ENCODE measurements around the gene AQP5. TPM values are rescaled to one million over a fixed set of nuclear protein-coding genes. Genes with fewer than 3 reads are reported as not detected.

The AQP5 gene
- total RNA-seq, 4 donors from 2014 or later = not detected

DNA sequence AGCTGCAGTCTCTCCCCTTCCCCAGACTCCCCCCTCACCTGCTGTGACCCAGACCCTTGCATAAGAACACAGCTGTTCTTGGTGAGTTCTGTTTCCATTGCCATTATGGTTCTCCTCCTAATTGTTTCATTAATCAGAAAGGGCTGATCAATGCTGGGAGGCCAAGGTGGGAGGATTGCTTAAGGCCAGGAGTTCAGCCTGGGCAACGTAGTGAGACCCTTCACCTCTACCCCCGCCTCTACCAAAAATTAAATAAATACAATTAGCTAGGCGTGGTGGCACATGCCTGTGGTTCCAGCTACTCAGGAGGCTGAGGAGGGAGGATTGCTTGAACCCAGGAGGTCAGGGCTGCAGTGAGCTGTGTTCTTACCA, 40.8 kb upstream of the AQP5 start:
- no peak for DNase-seq (ENCODE audit: low spot score)
- no peak for ATAC-seq (ENCODE audit: low FRiP score)
- TF ChIP-seq, protein P1, sequence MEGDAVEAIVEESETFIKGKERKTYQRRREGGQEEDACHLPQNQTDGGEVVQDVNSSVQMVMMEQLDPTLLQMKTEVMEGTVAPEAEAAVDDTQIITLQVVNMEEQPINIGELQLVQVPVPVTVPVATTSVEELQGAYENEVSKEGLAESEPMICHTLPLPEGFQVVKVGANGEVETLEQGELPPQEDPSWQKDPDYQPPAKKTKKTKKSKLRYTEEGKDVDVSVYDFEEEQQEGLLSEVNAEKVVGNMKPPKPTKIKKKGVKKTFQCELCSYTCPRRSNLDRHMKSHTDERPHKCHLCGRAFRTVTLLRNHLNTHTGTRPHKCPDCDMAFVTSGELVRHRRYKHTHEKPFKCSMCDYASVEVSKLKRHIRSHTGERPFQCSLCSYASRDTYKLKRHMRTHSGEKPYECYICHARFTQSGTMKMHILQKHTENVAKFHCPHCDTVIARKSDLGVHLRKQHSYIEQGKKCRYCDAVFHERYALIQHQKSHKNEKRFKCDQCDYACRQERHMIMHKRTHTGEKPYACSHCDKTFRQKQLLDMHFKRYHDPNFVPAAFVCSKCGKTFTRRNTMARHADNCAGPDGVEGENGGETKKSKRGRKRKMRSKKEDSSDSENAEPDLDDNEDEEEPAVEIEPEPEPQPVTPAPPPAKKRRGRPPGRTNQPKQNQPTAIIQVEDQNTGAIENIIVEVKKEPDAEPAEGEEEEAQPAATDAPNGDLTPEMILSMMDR (IDR thresholded peaks at IDR 0.05) = no peak

GRCh38 chr12:49921299-49921698, 40.4 kb upstream of the AQP5 start:
- no peak for ATAC-seq (ENCODE audit: low FRiP score)
- no peak for DNase-seq (ENCODE audit: low spot score)
- TF ChIP-seq, protein P1 (IDR thresholded peaks at IDR 0.05) = no peak

- TF ChIP-seq, protein P1 (IDR thresholded peaks at IDR 0.05) = no peak
- DNase-seq (ENCODE audit: low spot score) (no peak), ATAC-seq (ENCODE audit: low FRiP score) (no peak)
Observed at GRCh38 chr12:49921936-49922335, 39.7 kb upstream of the AQP5 start.

DNA sequence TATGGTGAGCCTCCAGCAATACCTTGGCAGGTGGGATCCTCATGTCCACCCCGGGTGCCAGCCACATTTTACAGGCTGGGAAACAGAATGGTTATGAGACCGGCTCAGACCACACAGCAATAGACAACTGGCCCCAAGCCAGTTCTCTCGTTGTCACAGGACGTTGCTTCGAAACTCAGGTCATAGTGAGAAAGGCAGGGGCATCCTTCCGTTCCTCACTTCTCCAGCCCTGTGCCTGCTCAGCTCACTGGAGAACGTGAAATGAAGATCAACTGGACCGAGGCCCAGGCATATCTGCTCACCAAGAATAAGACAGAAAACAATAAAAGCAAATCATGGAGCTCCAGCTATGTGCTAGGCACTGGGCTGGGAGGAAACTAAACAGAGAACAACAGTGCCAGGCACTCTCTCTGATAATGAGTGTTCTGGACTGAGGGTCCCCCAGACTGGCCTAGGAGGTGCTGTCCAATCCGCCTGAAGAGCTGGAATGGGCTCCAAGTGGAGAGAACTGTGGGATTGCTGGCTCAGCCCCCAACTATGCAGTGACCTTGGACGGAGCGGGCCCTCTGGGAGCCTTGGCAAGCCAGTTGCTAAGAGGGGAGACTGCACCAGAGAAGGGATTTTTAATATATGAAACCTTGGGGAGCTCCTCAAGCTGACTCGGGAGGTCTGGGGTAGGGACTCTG, 39.2 kb upstream of the AQP5 start:
- no peak for ATAC-seq (ENCODE audit: low FRiP score)
- no peak for DNase-seq (ENCODE audit: low spot score)
- TF ChIP-seq, protein P1 (IDR thresholded peaks at IDR 0.05) = no peak

DNA sequence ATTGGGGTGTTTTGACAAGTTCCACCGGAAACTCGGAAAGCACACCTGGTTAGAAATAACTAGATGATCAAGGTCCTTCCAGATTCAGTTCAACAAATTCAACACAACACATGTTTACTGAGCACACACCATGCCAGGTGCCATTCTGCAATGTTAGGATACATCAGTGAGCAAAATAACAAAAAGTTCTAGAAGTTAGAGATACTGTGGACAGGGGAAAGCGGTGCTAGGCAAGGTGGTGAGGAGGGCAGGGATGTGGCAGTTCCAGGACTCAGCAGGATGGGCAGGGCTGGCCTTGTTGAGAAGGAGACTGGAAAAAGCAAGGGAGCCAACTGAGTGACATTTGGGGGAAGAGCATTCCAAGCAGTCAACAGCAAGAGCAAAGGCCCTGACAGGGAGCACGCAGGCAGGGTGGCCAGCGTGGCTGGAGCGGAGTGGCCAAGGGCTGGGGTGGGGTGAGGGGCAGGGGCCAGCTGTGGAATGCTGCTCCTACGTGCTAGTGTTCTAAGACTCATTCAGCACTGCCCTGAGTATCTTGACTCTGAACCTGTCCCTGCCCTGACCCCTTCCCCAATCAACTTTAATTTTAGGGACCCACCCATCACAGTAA, 38.5 kb upstream of the AQP5 start:
- TF ChIP-seq, protein P1 (IDR thresholded peaks at IDR 0.05) = no peak
- DNase-seq (ENCODE audit: low spot score) (no peak), ATAC-seq (ENCODE audit: low FRiP score) (peak; percentile 14)

- TF ChIP-seq, protein P1 (IDR thresholded peaks at IDR 0.05) = no peak
- ATAC-seq (ENCODE audit: low FRiP score) = peak; percentile 69
- DNase-seq (ENCODE audit: low spot score) = no peak
Observed at GRCh38 chr12:49923880-49924556, 37.7 kb upstream of the AQP5 start.
